Ovary (tissue), 3 donors: ENCODE data around the gene SDCCAG8.

Experiments used
- CTCF ChIP-seq, 3 donors: fragments of 450-650 bp in 2 of 3; fragments of 200-600 bp in 1 of 3; IDR thresholded peaks; one replicate each; pipeline versions ENCODE4 v1.5.1 to v1.8.0; 2016 to 2022; ENCODE audit warnings: antibody characterized with exemption in 3 of 3, mild to moderate bottlenecking in 1 of 3
- POLR2A ChIP-seq: fragments of 450-650 bp; IDR thresholded peaks from one replicate; pipeline ENCODE4 v1.6.1; 2017; ENCODE audit warnings: antibody characterized with exemption, mild to moderate bottlenecking, moderate library complexity
- donor health status: DM: no; HTN: no; CAD: no.

GRCh38 chr1:243549108-243549507, 293.3 kb downstream of the SDCCAG8 start:
- no peak for TF ChIP-seq CTCF (IDR thresholded peaks at IDR 0.05)
- no peak for TF ChIP-seq POLR2A
